ENCODE data around the gene ATP1A3.
A peak's percentile ranks its signal among the peaks of the same experiment; 100 is the strongest.

GRCh38 chr19:41998246-41999020, 4.4 kb upstream of the ATP1A3 start:
- TF ChIP-seq TAF1 (IDR thresholded peaks at IDR 0.05; ENCODE audit: borderline replicate concordance, insufficient read depth, low read length) (no peak), POLR2AphosphoS5 (IDR thresholded peaks at IDR 0.05; ENCODE audit: low read depth, low read length) (no peak), REST (IDR thresholded peaks at IDR 0.05; ENCODE audit: insufficient read depth in 1 of 2, low read depth in 2 of 2, low read length in 2 of 2) (peak; percentile 59 to 81; a peak in 3 of 4 replicates), SIN3A (IDR thresholded peaks at IDR 0.05; ENCODE audit: borderline replicate concordance, insufficient read depth, low read length) (no peak)
